ENCODE results near the gene MCM9. TPM values are rescaled to one million over a fixed set of nuclear protein-coding genes. Genes with fewer than 3 reads are reported as not detected.

The MCM9 gene
- total and polyA plus RNA-seq, 8 donors, result 0.29 to 85.7 (median 8.2) TPM

GRCh38 chr6:118764766-118765165 is 170.2 kb downstream of the MCM9 start:
- Histone ChIP-seq H3K36me3 (no peaks in the 10 kb centered on the region), H3K27me3 (no peaks in the 10 kb centered on the region), H3K4me3 (no peak overlapping the region), H3K9me3 (no peaks in the 10 kb centered on the region), H3K27ac (no peak overlapping the region), H3K4me1 (no peaks in the 10 kb centered on the region)
- TF ChIP-seq CTCF (IDR thresholded peaks at IDR 0.05) (no peak), EP300 (IDR thresholded peaks at IDR 0.05) (no peak), POLR2AphosphoS5 (IDR thresholded peaks at IDR 0.05) (no peak)
- 54 to 62% (median 58%) methylated on average over 3 of the region's 3 CpGs for WGBS, 5 donors
- no peak for DNase-seq
- intact Hi-C loops (cut with DNase I; ENCODE audit: low total_unique reads), result no loop called here

Other genes with a start within 250 kb of the MCM9 start
- gene ASF1A, start 41.0 kb downstream of the MCM9 start, total RNA-seq, result 10 to 100 TPM in 3 of 5 donors, 1 to 10 TPM in 1, under 1 TPM in 1; 0.87 to 39.7 (median 17.9) TPM
- gene ASF1A, start 41.0 kb downstream of the MCM9 start, polyA plus RNA-seq, result 10 to 100 TPM; 13.5 to 15.1 (median 13.9) TPM
- gene FAM184A, start 143.5 kb upstream of the MCM9 start, total RNA-seq, result 1 to 10 TPM in 3 of 5 donors, under 1 TPM in 1, not detected in 1; under 0.01 to 8.3 (median 2.4) TPM
- gene FAM184A, start 143.5 kb upstream of the MCM9 start, polyA plus RNA-seq, result 1 to 10 TPM in 2 of 3 donors, under 1 TPM in 1; 0.76 to 3.3 (median 2.6) TPM